HG02885 (cell line): ENCODE results near the gene ABHD17C.

Experiments used
- ATAC-seq: cut with Tn5 transposase; IDR thresholded peaks from one replicate; pipeline ENCODE4 v1.9.1; 2021; ENCODE audit warnings: mild to moderate bottlenecking; ENCODE audit not compliant: unreplicated experiment, poor library complexity

ABHD17C gene

GRCh38 chr15:80685628-80686027 lies 9.5 kb upstream of the ABHD17C start:
- ATAC-seq = no peak

GRCh38 chr15:80689294-80689693 lies 5.8 kb upstream of the ABHD17C start:
- no peak for ATAC-seq

- no peak for ATAC-seq
Measured at GRCh38 chr15:80689716-80690115, 5.4 kb upstream of the ABHD17C start.

- no peak for ATAC-seq
Measured at GRCh38 chr15:80691575-80691974, 3.5 kb upstream of the ABHD17C start.

GRCh38 chr15:80693682-80694610 lies 1.2 kb upstream of the ABHD17C start:
- ATAC-seq = peak; percentile 4

GRCh38 chr15:80694611-80695098 lies 455 bp upstream of the ABHD17C start:
- ATAC-seq = peak; percentile 44

- no peak for ATAC-seq
Measured at GRCh38 chr15:80695911-80696661, 976 bp downstream of the ABHD17C start.

- no peak for ATAC-seq
Measured at GRCh38 chr15:80697075-80697685, 2.1 kb downstream of the ABHD17C start.

GRCh38 chr15:80698676-80699075 lies 3.6 kb downstream of the ABHD17C start:
- ATAC-seq = no peak

- ATAC-seq = no peak
Measured at GRCh38 chr15:80699981-80700380, 4.9 kb downstream of the ABHD17C start.

GRCh38 chr15:80701676-80702311 lies 6.7 kb downstream of the ABHD17C start:
- ATAC-seq = no peak

GRCh38 chr15:80703081-80703480 lies 8.0 kb downstream of the ABHD17C start:
- ATAC-seq = no peak

- no peak for ATAC-seq
Measured at GRCh38 chr15:80703965-80704364, 8.9 kb downstream of the ABHD17C start.

GRCh38 chr15:80706161-80706560 lies 11.1 kb downstream of the ABHD17C start:
- no peak for ATAC-seq

GRCh38 chr15:80709542-80709941 lies 14.4 kb downstream of the ABHD17C start:
- no peak for ATAC-seq

- ATAC-seq = no peak
Measured at GRCh38 chr15:80710635-80711554, 15.8 kb downstream of the ABHD17C start.

- ATAC-seq = no peak
Measured at GRCh38 chr15:80711886-80712285, 16.8 kb downstream of the ABHD17C start.

GRCh38 chr15:80712956-80713355 lies 17.8 kb downstream of the ABHD17C start:
- no peak for ATAC-seq

GRCh38 chr15:80721476-80721875 lies 26.4 kb downstream of the ABHD17C start:
- no peak for ATAC-seq
